DND-41 (cell line): Measurements from ENCODE around the gene BTBD16.

Experiments
- ATAC-seq: fragments of 200-7000 bp; cut with Tn5 transposase; 3 replicates; pipeline ENCODE4 v1.9.1; 2021; ENCODE audit warnings: low read depth; ENCODE audit not compliant: insufficient read depth
- DNase-seq: peaks from one replicate; pipeline ENCODE4 v3.0.0-alpha.2; 2020
- H2AFZ ChIP-seq: 2 replicates; pipeline ENCODE4 v1.6.0; 2012; ENCODE audit warnings: low read depth, low read length
- H3K27ac ChIP-seq: 2 replicates; pipeline ENCODE4 v1.5.1; 2012; ENCODE audit warnings: low read length, inconsistent platforms
- H3K27me3 ChIP-seq: fragments of 200-600 bp; sonication (generic); 2 replicates; pipeline ENCODE4 v1.6.0; 2012; ENCODE audit warnings: low read length, mild to moderate bottlenecking, inconsistent platforms; ENCODE audit not compliant: insufficient read depth, poor library complexity
- H3K36me3 ChIP-seq: 2 replicates; pipeline ENCODE4 v1.5.1; 2012; ENCODE audit warnings: low read length, inconsistent platforms; ENCODE audit not compliant: insufficient read depth
- H3K4me1 ChIP-seq: 2 replicates; pipeline ENCODE4 v1.5.1; 2012; ENCODE audit warnings: mild to moderate bottlenecking, low read length; ENCODE audit not compliant: insufficient read depth
- H3K4me2 ChIP-seq: 2 replicates; pipeline ENCODE4 v1.6.0; 2012; ENCODE audit warnings: mild to moderate bottlenecking, moderate library complexity, low read length, inconsistent platforms; ENCODE audit not compliant: insufficient read depth
- H3K4me3 ChIP-seq, 2 experiments: fragments of 200-600 bp in 1 of 2; shearing (Covaris generic) in 1 of 2; 2 replicates each; pipeline ENCODE4 v1.5.1; 2012 to 2016; ENCODE audit warnings: inconsistent platforms in 2 of 2, low read length in 2 of 2, mild to moderate bottlenecking in 2 of 2, low read depth in 1 of 2, moderate library complexity in 1 of 2
- H3K79me2 ChIP-seq: 2 replicates; pipeline ENCODE4 v1.6.0; 2012; ENCODE audit warnings: low read length, inconsistent platforms; ENCODE audit not compliant: insufficient read depth
- H3K9ac ChIP-seq: 2 replicates; pipeline ENCODE4 v1.6.0; 2012; ENCODE audit warnings: low read depth, mild to moderate bottlenecking, inconsistent platforms, low read length, moderate library complexity
- H3K9me3 ChIP-seq: 2 replicates; pipeline ENCODE4 v1.5.1; 2012; ENCODE audit warnings: low read length, moderate library complexity, mild to moderate bottlenecking, inconsistent platforms; ENCODE audit not compliant: insufficient read depth, severe bottlenecking
- H4K20me1 ChIP-seq: 2 replicates; pipeline ENCODE4 v1.6.0; 2012; ENCODE audit warnings: low read length; ENCODE audit not compliant: insufficient read depth
- CTCF ChIP-seq: IDR thresholded peaks from 2 replicates; pipeline ENCODE4 v1.5.1; 2012; ENCODE audit warnings: borderline replicate concordance, low read length, moderate library complexity, mild to moderate bottlenecking; ENCODE audit not compliant: poor library complexity, severe bottlenecking; ENCODE audit errors: extremely low read depth
- EZH2 ChIP-seq: IDR thresholded peaks from 3 replicates; pipeline ENCODE4 v1.6.1; 2012; ENCODE audit warnings: borderline replicate concordance, low read depth, mild to moderate bottlenecking, moderate library complexity, low read length, inconsistent platforms; ENCODE audit not compliant: severe bottlenecking

BTBD16 gene

GRCh38 chr10:122286867-122287266, 15.8 kb downstream of the BTBD16 start:
- Histone ChIP-seq H3K4me2 (no peak overlapping the region), H3K4me3 (no peak overlapping the region), H3K27ac (no peak overlapping the region), H3K79me2 (no peaks in the 10 kb centered on the region), H3K9ac (no peak overlapping the region), H2AFZ (no peak overlapping the region), H4K20me1 (0 out of 2 replicates have a peak, but pooled peaks cover 2% of the 10 kb centered on the region), H3K27me3 (peaks cover 1% of the 10 kb centered on the region), H3K9me3 (no peaks in the 10 kb centered on the region), H3K36me3 (no peaks in the 10 kb centered on the region), H3K4me1 (no peaks in the 10 kb centered on the region)
- no peak for DNase-seq
- no peak for ATAC-seq
- TF ChIP-seq EZH2 = no peak
- no peak for TF ChIP-seq CTCF

- no peaks in the 10 kb centered on the region for H3K4me1 ChIP-seq
- no peak for TF ChIP-seq CTCF
- TF ChIP-seq EZH2 = no peak
- H3K4me2 ChIP-seq = no peak overlapping the region
- ATAC-seq (no peak), DNase-seq (no peak)
- H3K9me3 ChIP-seq = no peaks in the 10 kb centered on the region
- no peaks in the 10 kb centered on the region for H4K20me1 ChIP-seq
- no peak overlapping the region for H3K27ac ChIP-seq
- no peaks in the 10 kb centered on the region for H3K79me2 ChIP-seq
- H3K27me3 ChIP-seq = peaks cover 4% of the 10 kb centered on the region
- H3K36me3 ChIP-seq = no peaks in the 10 kb centered on the region
- H3K9ac ChIP-seq = no peak overlapping the region
- H2AFZ ChIP-seq = no peak overlapping the region
- H3K4me3 ChIP-seq = no peak overlapping the region
Measured at GRCh38 chr10:122287570-122287969, 16.5 kb downstream of the BTBD16 start.

GRCh38 chr10:122288262-122288661, 17.2 kb downstream of the BTBD16 start:
- Histone ChIP-seq H3K9ac (no peak overlapping the region), H3K4me2 (no peak overlapping the region), H3K4me1 (no peaks in the 10 kb centered on the region), H4K20me1 (no peaks in the 10 kb centered on the region), H3K79me2 (no peaks in the 10 kb centered on the region), H3K27ac (no peak overlapping the region), H3K27me3 (peaks cover 4% of the 10 kb centered on the region), H3K4me3 (no peak overlapping the region), H2AFZ (no peak overlapping the region), H3K9me3 (no peaks in the 10 kb centered on the region), H3K36me3 (no peaks in the 10 kb centered on the region)
- no peak for DNase-seq
- TF ChIP-seq EZH2 (no peak), CTCF (no peak)
- ATAC-seq = no peak

- TF ChIP-seq CTCF (no peak), EZH2 (no peak)
- Histone ChIP-seq H2AFZ (no peak overlapping the region), H3K4me1 (no peaks in the 10 kb centered on the region), H3K9ac (no peak overlapping the region), H3K4me2 (no peak overlapping the region), H3K27me3 (peaks cover 6% of the 10 kb centered on the region), H3K36me3 (no peaks in the 10 kb centered on the region), H4K20me1 (no peaks in the 10 kb centered on the region), H3K4me3 (no peak overlapping the region), H3K9me3 (no peaks in the 10 kb centered on the region), H3K27ac (no peak overlapping the region), H3K79me2 (no peaks in the 10 kb centered on the region)
- DNase-seq (no peak), ATAC-seq (no peak)
Measured at GRCh38 chr10:122288917-122289316, 17.8 kb downstream of the BTBD16 start.
